GM19455 (cell line): ENCODE measurements around the gene MED13L.

ENCODE experiments used
- ATAC-seq: cut with Tn5 transposase; IDR thresholded peaks from one replicate; pipeline ENCODE4 v1.9.1; 2021; ENCODE audit not compliant: unreplicated experiment

The MED13L gene

DNA sequence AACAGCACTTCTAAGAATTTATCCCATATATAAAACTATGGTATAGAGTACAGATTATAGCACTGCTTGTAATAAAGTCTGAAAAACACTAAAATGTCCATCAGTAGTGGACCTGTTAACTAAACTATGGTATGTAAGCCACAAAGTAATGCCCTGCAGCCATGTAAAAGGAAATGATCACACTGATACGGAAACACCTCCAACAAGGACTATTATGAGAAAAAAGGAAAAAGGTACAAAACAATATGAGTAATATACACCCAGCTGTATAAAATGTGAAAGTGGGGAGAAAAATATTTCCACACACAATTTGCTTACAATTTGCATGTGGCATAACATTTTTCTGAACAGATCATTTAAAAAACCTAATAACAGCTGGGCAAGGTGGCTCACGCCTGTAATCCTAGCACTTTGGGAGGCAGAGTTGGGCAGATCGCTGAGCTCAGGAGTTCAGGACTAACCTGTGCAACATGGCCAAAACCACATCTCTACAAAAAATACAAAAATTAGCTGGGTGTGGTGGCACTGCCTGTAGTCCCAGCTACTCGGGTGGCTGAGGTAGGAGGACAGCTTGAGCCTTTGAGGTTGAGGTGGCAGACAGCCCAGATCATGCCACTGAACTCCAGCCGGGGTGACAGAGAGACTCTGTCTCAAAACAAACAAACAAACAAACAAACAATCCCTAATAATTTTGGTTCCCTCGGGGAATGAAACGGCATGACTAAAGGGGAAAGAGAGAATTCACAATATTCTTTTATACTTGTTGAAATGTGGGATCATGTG lies 250.5 kb downstream of the MED13L start:
- no peak for ATAC-seq

DNA sequence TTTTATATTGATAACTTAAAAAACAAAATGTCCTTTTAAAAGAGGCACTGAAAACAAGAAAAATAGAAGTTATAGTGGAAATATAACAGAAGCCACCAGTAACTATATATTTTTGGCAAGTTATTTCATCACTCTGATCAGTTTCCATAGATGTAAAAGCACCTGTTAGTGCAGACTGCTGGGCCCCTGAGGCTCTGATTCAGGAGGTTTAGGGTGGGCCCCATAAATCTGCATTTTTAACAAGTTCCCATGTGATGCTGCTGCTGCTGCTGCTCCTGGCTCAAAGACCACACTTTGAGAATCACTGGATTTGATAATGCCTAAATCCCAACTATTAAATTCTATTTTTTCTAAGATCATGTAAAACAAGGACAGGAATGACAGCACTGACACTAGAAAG lies 251.1 kb downstream of the MED13L start:
- ATAC-seq: no peak

DNA sequence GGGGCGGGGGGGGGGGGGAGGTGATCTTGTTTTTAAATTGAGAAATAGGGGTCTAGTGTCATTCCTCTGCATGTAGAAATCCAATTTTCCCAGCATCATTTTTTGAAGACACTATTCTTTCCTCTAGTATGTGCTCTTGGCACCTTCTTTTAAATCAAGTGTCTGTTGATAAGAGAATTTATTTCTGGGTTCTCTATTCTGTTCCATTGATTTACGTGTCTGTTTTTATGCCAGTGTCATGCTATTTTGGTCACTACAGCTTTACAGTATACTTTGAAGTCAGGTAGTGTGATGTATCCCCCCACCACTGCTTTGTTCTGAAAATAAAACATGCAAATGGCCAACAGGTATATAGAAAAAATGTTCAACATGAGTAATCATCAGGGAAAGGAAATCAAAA lies 252.7 kb downstream of the MED13L start:
- ATAC-seq: no peak

DNA sequence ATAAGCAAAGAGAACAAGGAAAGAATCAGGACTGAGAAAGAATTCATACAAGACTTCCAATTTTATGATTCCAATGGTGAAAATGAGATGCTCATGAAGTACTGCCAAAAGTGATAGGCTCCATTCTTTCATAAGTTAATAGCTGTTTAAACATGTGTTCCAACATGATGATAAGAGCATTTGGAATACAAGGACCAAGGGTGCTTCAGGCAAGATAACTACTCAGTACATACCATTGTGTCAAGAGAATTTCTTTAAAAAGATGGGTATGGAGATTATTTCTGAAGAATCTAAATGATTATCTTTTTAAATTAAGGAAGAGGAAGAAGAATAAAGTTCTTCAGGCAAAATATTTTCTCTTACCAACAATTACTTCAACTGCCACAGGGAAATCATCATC lies 258.1 kb downstream of the MED13L start:
- ATAC-seq: no peak

DNA sequence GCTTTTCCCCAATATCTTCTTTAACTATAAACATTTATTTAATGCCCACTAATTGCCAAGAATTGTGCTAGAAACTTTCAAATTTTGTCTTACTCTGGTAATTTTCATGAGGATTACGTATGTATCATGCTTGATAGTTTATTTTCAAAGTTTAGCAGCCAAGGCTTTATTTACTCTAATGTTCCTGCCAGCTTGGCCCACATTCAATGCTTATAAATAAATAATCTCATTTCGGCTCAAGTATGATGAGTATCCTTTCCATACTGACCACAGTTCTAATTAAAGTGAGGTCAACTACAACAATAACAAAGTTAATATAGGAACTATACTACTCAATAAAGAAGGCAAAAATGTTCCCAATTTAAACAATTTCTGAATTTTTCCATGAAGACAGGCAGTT lies 259.2 kb downstream of the MED13L start:
- ATAC-seq: no peak

DNA sequence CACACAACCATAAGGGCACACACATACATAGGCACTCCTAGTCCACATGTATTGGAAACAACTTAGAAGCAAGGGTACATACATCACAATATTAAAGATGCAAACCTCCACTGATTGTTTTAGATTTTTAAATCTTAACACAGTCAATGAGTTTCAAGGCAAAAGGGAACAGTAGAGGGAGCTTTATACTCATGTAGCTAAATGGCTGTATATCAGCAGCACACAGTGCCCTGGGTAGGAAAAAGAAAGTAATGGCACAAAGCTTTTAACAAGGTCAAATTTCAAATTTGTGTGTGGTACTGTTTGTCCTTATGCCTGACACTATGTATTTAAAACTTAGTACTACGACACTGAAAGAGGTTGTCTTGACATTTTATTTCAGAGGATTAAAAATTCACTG lies 262.0 kb downstream of the MED13L start:
- ATAC-seq: no peak

DNA sequence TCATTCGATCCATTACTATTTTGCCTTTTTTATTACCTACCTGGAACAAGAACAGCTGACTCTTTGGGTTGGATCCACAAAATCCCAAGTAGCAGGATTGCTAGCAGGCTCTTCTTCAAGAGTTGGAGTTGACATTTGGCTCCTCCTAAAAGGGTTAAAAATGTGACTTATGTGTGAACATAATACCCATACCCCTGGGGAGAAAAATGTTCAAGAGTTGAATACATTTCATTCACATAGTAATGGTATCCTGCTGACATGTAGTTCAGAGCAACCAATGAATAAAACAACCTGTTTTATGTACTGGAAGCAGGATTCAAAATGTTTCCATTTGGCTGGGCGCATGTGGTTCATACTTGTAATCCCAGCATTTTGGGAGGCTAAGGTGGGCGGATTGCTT lies 264.7 kb downstream of the MED13L start:
- no peak for ATAC-seq

DNA sequence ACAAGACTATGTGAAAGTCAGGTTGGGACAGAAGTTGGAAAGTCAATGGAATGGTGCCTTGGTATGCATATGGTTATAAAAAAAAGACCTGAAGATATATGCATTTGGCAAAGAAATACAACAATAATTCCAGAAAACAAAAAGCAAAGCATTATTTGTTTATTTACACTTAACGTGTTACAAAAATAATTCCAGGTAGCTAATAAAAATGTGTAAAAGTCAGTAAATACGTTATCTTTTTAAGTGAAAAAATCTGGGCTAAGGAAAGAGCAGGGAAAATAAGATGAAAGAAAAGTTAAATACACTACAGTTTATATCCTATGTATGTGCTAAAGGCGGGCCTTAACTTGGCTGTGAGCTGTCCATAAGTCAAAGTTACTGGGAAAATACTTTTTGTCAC lies 266.3 kb downstream of the MED13L start:
- no peak for ATAC-seq

DNA sequence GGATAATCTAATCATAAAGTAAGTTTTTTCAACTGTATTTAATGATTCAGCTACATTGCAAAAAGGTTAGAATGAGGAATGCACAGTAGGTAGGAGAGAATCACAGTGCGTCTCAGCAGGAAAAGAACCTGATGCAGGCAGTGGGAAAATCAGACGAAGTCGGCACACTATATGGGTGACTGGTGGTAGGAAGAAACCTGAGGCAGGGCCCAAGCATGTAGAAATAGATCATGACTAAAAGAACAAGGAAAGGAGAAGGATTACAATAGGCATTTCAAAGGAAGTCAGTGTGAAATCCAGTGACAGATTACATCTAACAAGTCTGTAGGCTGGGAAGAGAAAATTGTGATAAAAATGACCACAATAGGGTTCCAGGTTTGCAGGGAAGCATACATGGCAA lies 267.0 kb downstream of the MED13L start:
- ATAC-seq: no peak

DNA sequence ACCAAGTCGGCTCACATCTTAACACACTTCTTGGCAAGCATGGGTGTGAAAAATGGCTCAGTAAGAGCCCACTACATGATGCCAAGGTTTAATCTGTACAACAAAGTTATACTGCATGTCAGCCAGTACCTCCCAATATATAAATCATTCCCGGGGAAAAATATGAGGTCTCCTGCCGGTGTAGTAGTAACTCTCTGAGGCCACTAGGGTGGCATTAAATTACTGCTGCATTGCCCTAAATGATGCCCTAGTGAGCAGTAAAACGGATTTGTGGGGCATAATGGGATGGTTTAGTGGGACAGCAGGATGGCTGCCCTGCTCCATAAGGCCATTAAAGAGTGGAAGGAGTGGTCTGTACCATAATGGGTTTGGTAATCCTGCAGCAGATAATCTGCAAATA lies 267.7 kb downstream of the MED13L start:
- ATAC-seq: no peak

DNA sequence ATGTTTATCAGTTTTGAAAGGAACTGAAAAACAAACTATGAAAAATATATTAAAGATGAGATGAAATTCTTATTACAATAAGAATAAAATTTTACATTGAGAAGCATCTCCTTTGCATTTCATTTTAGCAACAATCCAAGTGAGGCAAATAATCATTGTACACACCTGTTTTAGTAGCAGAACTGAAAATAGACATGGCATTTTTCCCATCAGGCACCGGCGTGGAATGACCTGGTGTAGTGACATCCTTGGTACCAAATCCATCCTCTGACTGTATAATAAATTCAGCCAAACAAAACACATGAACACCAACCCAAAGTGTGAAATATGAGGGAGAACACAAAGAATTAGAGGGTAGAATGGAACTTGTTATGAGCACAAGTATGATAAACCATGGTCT lies 271.4 kb downstream of the MED13L start:
- ATAC-seq: no peak

DNA sequence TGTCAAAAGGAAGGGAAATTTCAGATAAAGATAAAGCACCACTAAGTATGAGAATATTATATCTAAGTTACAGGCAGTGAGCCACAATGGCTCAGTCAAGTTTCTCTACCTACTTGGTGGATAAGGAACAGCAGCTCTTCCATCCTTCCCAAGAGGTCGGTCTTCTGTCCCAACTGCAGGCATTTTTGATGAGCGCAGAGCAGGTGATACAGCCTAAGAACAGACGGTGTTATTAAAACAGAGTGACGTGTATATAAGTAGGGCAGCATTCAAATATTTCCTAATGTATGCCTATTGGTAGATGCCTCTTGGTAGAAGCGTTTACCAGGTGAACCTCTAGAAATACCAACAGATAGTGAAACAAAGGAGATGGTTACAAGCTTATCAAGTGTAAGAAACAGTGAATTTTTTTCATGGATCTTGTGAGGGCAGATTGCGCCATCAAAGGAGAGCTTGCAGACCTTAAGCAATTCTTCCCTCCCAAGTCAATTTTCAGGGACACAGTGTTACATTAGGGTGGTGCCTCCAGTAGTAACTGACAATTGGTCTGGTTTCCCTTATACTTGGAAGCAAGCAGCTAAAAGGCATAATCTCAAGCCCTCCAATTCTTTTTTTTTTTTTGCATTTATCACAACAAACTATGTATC lies 274.5 kb downstream of the MED13L start:
- no peak for ATAC-seq

DNA sequence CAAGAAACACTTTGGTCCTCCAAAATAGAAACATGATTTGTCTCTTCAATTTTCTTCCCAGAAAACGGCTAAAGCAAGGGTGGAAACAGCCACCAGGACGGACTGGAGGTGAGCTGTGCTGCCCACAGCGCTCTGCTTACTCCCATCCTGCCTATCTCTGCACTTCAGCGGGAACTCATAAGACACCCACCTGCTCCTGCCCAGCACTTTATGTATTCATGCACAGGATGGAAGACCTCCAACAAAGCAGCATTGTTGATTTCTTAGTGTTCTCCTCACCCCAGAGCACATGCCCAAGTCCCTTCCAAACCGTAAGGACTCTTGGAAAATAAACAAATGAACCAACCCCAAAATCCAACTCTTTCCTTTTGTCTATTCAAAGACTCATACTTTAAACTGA lies 277.2 kb downstream of the MED13L start:
- no peak for ATAC-seq

DNA sequence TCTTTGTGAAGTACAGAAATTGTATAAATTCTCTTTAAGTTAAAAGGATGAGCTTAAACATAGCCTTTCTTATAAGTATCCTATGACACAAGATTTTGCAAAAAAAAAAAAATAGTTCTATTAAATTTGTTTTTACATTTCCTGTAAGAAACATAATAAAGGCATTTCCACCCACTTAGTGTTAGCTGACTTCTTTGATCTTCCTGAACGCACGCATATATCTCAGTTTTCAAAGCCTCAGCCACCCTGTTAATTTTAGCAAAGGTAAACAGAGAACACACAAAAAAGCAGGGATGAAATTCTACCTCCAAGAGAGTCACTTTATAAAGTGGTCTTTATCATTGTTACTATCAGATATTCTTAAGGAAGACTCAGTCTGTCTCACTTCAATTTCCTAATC lies 277.9 kb downstream of the MED13L start:
- no peak for ATAC-seq

DNA sequence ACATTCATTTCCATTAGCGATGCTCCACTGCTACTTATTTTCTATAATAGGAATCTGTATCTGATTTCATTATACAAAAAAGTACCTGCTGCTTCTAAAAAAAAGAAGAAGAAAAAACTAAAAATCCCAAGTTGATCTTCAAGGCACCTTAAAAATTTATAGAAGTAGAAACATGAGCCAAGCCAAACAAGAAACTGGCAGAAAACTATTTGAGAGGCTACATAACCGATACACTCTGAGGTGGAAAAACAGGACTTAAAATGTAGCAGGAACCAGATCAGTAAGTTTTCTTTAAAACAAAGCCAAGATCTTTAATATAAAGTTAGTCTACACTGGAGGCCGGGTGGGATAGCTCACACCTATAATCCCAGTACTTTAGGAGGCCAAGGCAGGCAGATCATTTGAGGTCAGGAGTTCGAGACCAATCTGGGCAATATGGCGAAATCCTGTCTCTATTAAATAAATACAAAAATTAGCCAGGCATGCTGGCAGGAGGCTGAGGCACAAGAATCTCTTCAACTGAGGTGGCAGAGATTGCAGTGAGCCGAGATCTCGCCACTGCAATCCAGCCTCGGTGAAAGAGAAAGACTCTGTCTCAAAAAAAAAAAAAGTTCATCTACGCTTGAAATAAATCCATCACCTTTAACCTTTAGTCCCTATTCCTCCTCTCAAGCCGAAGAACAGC lies 278.6 kb downstream of the MED13L start:
- ATAC-seq: no peak

DNA sequence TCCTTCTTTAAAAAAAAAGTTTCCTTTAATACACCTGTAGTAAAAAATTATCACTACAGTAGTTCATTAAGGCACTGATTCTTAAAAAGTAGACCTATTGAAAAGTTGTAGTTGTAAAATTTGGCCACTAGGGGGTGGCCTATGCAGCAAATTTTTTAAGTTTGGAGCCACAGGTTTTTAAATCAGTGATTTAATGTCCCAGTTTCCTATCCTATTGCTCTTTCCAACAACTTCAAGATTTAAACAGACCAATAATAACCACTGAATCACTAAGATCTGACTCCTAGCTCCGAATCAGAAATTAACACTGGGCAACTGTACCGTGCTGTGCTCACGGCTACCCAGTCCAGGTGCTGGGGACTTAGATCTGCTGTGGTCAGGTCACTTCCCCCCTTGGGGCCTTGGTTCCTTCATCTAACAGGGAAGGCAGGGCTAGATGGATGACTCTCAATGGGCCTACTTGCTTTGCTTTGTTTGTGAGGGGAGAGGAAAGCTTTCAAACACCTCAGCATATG lies 279.3 kb downstream of the MED13L start:
- ATAC-seq: no peak

DNA sequence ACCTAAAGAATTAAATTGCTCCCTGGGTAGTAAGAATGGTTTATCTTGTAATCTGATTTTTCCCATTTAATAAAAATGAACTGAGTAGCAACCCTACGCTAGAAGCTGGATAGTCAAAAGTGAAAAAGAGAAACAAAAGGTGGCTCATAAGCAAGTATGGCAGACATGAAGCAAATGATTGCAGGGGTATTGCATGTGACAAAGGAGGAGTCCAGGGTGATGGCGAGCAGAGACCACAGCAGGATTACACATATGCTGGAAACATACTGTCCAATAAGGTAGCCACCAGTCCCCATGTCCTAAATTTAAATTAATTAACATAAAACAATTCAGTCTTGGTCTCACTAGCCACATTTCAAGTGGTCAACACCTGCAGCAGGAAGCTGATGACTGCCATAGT lies 283.8 kb downstream of the MED13L start:
- no peak for ATAC-seq

DNA sequence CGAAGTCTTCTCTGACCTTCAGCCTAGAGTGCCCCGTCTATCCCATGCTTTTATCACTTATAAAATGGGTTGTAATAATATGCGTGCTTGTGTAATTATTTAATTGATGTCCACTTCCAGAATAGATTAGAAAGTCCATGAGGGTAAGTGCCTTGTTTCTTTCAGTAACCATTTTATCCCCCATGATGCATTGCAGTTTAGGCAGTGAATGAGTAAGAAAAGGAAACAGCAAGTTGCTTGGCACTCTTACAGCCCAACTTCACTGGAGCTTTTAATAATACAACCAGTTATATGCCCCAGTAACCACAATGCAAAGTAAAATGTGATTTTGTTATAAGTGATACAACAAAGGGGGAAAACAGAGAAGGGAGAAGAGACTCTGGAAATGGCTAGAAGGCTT lies 287.3 kb downstream of the MED13L start:
- no peak for ATAC-seq

DNA sequence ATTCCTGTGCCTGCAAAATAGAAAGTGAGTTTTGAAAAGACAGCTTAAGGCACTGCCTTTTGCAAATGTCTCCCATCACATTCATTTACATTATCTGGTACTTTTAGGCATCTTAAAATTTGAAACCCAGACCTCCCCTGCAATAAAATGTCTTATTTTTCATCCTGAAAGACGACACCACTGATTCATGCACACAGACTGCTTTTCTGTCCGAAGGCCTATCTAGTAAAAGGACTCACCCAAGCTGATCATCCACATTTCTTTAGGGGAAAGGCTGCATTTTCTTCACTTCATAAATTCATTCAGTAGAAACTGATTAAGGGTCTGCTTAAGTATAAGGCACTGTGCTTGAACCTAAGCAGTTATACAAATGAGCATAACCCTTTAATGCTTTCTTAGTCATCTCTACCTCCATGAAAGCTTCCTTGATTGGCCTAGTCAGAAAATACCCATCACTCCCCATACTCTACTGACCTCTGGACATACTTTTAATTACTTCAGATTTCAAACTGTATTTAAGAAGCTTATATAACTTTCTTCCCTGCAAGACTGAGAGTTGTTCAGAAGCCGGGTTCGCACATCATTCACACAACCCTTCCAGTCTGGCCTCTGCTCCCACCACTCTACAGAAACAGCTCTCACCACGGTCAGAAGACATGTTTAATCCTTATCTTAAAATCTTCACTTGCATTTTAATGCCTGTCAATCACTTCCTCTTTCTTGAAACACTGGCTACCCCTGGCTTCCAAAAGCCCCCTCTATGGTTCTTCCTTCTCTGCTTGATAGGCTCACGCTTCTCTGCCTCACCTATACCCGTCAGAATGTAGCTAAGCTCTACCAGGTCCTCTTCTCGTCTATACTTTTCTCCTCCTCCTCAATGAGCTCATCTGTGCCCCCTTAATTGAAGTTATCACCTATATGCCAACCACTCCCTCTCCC lies 288.6 kb downstream of the MED13L start:
- no peak for ATAC-seq

DNA sequence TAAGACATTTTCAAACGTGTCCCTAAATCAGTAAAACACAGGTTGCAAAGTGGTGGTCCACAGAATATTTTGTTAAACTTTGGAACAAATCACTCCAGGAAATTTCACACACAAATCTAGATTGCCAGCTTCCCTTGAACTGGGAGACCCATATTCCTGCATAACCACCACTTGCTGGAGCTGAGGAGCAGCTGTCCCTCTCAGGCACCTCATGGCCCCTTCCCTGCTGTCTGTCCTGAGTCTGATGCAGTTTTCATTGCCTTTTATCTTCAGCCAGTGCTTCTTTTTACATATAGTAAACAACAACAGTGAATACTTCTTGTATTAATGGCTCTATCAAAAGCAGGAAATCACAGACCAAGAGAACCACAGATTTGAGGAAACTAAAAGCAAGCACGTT lies 289.3 kb downstream of the MED13L start:
- no peak for ATAC-seq

DNA sequence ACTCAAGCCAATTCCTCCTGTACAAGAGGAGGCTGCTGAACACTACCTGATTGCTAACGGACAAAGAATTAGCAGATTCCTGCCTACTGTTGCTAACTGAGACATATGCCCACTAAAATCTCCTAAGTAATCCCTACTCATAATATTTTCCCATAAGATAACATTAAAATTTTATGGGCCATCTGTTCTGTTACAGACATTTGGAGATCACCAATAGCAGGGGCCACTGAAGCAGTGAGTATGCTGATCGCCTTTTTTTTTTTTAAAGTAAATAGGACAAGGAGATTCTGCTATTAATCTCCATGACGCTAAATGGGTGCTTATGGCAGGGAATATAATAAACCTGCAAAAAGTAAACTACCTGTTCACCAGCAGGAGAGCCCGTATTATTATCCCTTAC lies 292.9 kb downstream of the MED13L start:
- no peak for ATAC-seq
